OCI-LY1 (cell line): ENCODE data around the gene DALRD3.

Experiments
- EZH2 ChIP-seq: fragments of 200-600 bp; sonication (generic), shearing (Covaris generic); IDR thresholded peaks from 2 replicates; pipeline ENCODE4 v1.8.0; 2017; ENCODE audit warnings: borderline replicate concordance, mixed run types, mild to moderate bottlenecking, antibody characterized with exemption, low read length, moderate library complexity, mixed read lengths
- TF ChIP-seq, protein P1 (sequence below): fragments of 200-600 bp; sonication (generic), shearing (Covaris generic); IDR thresholded peaks from 2 replicates; pipeline ENCODE4 v1.5.1; 2017; ENCODE audit warnings: mild to moderate bottlenecking, antibody characterized with exemption, low read length, moderate library complexity, mixed read lengths

DNA sequence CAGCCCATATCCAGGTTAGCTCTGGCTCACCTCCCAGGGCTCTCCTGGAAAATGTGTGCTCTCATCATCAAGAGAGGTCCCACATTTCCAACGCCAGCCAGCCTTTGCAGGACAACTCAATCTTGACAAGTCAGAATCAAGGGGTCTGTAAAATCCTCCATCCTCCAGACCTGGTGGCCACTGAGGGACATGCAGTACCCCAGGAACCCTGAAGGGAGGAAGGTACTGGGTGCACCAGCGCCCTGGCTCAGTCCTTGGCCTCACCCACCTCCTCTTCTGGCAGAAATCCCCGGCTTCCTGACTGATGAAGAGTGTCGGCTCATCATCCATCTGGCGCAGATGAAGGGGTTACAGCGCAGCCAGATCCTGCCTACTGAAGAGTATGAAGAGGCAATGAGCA lies 17.2 kb downstream of the DALRD3 start:
- TF ChIP-seq, protein P1, sequence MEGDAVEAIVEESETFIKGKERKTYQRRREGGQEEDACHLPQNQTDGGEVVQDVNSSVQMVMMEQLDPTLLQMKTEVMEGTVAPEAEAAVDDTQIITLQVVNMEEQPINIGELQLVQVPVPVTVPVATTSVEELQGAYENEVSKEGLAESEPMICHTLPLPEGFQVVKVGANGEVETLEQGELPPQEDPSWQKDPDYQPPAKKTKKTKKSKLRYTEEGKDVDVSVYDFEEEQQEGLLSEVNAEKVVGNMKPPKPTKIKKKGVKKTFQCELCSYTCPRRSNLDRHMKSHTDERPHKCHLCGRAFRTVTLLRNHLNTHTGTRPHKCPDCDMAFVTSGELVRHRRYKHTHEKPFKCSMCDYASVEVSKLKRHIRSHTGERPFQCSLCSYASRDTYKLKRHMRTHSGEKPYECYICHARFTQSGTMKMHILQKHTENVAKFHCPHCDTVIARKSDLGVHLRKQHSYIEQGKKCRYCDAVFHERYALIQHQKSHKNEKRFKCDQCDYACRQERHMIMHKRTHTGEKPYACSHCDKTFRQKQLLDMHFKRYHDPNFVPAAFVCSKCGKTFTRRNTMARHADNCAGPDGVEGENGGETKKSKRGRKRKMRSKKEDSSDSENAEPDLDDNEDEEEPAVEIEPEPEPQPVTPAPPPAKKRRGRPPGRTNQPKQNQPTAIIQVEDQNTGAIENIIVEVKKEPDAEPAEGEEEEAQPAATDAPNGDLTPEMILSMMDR, result no peak
- no peak for TF ChIP-seq EZH2
